ENCODE data around the gene SMYD5.

SMYD5 gene

DNA sequence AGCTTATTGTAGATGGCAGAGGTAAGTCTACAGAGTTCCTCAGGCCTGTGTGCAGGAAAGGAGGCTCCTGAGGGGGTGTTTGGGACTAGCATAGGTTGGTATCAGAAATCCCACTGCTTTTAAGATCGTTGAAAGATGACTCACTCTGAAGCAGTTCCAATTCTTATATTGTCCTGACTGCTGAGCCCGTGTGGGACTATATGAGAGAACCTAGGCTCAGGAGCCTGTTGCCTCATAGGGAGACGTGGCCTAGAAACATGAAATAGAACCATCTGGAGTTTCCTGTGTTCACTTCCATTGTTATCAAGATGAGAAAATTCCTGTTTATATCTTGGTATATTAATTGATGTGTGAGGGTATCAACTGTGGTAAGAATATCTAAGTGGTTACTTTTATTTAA lies 25.7 kb downstream of the SMYD5 start:
- no peak for DNase-seq (ENCODE audit: low read depth)

DNA sequence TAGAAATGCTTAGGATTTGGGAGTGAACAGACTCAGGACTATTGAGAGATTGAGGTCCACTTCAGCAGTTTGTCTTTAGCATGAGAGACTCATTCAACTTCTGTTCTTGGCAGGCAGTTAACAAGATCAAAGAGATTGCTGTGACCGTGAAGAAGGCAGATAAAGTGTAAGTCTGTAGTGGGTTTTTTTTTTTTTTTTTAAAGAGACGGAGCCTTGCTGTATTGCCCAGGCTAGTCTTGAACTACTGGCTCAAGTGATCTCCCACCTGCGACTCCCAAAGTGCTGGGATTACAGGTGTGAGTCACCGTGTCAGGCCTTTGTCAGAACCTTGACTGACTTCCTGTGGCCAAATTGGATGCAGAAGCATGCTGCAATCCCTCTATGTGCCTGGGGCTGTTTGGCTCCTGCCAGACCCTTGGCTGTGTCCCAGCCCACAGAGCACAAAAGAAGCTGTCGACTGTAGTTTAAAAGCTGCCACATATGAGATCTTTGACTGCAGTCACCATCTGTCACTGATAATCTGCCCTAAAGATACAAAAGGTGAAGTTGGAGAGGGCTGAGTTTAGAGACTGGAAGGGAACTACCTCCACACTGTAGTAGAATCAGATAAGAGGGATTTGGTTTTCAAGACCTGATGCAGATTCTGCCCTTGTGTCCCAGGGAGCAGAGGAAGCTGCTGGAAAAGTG lies 30.0 kb downstream of the SMYD5 start:
- no peak for DNase-seq (ENCODE audit: low read depth)

DNA sequence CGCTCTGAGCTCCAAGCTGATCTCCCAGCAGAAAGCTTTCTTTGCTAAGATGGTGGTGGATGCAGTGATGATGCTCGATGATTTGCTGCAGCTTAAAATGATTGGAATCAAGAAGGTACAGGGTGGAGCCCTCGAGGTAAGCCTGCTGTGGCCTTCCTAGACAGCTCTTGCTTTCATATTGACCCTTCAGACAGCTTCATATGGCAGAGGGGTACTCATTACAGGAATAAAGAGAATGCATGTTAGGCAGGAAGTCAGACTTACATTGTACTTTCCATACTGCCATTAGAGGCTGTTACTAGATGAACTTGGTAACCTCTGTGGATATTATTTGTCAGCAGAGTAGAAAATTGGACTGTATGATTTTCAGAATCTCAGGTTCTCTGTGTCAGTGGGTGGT lies 30.5 kb downstream of the SMYD5 start:
- no peak for DNase-seq (ENCODE audit: low read depth)

DNA sequence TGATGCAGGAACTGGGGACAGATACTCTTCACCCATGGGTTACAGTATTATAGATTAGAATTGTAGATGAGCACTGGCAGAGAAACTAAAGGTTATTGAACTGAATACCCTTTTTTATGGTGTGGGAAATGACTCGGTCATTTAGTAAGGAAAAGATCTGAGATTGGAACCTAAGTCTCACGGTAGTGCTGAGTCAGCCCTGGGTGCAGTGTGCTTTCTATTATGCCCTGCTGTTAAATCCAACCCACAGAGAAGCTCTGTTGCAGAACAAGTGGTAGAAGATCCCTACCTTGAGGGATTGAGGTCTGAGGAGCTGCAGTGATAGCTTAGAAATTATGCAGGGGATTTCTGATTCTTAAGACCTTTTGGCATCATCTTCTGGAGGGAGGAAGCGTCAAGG lies 32.8 kb downstream of the SMYD5 start:
- no peak for DNase-seq (ENCODE audit: low read depth)

DNA sequence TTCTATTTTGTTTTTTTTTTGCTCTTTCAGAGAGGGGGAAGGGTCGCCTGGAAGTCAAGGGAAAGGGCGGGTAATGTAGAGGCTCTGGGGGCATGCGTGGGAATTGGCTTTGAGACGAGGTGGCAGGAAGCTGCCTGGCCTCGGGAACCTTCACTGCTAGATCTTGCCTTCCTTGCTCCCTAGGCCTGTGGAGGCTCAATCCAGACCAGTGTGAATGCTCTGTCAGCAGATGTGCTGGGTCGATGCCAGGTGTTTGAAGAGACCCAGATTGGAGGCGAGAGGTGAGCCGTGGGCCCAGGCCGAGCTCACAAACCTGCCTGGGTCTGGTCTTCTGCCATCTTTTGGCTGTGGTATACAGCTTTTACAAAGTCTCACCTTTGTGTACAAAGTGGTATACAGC lies 35.6 kb downstream of the SMYD5 start:
- DNase-seq (ENCODE audit: low read depth), result no peak

DNA sequence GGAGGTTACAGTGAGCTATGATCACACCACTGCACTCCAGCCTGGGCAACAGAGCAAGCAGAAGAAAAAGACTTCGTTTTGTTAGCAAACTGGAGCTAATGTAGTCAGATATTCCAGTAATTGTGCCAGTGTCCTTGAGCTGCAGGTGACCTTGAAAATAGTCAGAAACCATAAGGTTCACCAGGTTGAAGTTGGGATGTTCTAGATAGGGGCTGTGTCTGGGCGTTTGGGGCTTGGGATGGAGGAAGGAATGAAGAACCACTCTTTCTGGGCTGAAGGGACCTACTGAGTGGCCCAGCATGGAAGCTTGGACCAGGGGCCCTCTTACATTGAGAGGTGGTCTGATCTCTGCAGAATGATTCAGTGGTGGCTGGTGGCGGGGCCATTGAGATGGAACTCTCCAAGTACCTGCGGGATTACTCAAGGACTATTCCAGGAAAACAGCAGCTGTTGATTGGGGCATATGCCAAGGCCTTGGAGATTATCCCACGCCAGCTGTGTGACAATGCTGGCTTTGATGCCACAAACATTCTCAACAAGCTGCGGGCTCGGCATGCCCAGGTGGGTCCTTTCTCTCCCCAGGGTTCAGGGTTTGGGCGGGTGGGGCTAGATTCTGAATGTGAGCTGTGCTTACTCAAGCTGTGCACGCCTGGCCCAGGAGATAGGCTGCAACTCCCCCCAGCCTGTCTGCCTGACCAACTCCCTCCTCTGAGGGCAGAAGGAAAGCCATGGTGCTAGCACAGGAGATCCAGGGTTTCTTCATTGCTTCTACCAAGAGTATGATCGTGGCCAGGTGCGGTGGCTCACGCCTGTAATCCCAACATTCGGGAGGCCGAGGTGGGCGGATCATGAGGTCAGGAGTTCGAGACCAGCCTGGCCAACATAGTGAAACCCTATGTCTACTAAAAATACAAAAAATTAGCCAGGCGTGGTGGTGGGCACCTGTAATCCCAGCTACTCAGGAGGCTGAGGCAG lies 37.1 kb downstream of the SMYD5 start:
- no peak for DNase-seq (ENCODE audit: low read depth)

DNA sequence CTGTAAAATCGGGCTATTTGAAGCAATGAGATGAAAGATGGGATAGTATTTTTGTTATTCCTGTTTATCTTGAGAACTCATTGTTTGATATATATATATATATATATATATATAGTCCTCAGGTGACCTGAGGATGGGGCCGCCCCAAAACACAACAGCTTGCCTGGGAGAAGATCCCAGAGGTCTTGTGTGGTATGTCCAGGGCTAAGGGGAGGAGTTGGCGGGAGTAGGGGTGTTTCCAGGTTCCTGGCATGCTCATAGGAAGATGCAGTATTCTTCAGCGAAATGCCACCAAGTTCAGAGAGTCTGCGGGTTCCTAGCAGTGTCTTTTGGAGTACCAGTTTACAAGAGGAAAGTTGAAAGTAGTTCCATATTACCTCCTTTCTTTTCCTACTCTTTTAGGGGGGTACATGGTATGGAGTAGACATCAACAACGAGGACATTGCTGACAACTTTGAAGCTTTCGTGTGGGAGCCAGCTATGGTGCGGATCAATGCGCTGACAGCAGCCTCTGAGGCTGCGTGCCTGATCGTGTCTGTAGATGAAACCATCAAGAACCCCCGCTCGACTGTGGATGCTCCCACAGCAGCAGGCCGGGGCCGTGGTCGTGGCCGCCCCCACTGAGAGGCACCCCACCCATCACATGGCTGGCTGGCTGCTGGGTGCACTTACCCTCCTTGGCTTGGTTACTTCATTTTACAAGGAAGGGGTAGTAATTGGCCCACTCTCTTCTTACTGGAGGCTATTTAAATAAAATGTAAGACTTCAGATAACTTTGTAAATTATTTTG lies 38.4 kb downstream of the SMYD5 start:
- no peak for DNase-seq (ENCODE audit: low read depth)

DNA sequence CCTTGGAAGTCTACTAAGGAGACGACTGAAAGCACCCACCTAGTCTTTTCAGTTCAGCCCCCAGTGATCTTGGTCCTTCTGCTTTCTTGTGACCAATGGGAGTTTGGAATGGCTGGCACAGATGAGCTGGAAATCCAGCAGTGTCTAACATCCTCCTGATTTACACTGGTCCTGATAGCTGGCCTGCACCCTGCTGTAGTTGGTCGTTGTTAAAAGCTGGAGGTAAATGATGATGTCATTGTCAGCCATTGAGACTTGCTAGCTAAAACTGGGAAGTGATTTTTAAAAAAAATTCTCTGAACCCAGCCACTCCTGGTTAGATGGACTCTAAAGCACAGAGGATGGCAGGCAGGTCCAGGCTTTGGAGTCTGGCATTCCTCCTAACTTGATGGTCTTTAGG lies 39.4 kb downstream of the SMYD5 start:
- no peak for DNase-seq (ENCODE audit: low read depth)

DNA sequence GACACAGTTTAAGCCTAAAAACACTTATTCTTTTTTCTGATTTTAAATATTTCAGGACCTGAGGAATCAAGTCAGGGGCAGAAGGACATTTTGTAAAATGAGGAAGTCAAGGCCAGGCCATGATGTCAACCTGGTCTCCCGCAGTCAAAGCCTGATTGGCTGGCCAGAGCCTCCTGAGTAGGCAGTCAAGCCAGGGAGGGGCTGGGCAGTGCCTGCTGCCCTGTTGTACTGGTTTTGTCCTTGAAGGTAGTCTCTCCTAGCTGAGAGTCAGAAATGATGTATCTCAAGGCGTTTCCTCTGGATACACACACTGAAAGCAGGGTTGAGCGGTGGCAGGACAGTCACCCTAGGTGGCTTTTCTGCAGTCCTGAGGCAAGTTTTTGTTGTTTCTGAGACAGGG lies 39.9 kb downstream of the SMYD5 start:
- DNase-seq (ENCODE audit: low read depth), result no peak

DNA sequence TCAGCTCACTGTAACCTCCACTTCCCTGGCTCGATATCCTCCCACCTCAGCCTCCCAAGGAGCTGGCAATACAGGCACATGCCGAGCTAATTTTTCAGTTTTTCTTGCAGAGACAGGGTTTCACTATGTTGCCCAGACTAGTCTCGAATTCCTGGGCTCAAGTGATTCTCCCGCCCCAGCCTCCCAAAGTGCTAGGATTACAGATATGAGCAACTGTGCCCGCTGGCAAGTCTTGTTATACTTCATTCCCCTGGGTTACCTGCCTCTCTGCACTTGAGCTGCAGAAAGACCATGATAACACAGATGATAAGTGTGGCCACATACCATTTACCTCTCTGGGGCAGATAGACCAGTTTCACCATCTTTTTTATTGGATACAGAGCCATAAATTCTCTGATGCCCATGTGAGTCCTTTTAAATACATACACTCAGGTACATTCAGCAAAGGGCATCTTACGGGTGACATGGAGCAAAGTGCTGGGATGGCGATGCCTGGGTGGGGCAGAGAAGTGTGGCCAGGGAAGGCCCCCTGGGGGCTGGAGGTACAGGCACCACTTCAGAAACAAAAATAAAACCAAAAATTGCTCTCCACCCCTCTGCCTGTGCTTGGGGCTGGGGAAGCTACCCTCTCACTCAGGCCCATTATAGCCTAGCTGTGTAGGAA lies 40.4 kb downstream of the SMYD5 start:
- no peak for DNase-seq (ENCODE audit: low read depth)

DNA sequence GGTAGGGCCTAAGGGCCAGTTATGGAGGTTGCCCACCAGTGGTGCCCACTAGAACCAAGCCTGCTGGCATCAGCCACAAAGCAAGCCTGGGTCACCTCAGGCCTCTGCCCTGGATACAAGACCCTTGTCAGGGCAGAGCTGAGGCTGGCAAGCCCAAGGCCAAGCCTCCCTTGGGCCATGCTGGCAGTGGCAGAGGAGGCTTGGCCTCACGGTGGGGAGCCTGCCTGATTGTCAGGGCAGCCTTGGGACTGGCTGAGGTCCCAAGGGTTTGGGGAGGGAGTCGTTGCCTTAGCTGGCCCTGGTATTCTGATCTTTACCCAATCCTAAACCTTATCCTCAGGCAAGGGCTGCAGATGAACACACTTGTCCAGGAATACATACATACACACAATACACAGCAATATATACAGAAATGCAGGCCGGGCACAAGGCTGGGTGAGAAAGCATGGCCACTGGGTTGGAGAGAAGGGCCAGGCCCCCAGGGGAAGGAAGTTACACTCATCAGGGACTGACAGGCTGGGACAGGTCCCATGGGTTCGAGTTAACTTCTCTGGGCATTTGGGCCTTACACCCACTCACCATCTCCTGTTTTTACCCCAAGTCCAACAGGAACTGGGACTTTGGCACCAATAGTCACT lies 41.1 kb downstream of the SMYD5 start:
- no peak for DNase-seq (ENCODE audit: low read depth)

DNA sequence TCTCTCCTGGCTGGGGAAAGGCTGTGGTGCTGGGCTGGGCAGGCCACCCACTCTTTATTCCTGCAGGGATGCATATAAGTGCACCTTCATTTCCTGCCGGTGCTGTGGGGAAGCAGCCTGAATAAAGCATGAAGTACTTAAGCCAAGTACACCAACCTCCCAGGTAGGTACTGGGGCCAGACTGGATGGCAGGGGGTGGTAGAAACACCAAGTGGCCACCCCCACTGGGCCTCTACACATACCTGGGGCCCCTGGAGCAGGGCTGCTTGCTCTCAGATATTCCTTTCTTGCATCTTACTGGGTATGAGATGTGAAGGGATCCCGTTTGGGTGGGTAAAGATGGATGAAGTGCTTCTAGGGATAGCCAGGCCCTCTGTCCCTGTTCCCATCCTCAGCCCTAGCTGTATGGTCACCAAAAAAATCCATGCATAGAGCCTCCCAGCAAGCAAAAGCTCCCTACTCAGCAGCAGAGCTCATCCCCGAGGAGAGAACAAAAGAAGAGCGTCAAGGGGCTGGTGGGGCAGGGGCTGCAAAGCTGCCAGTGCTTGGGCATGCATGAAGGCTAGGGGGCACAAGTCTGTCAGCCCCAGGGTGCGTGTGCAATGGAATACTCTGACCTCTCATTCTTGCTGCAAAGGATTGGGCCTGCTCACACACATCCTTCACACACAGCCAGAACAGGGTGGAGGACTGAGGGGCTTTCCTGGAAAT lies 42.0 kb downstream of the SMYD5 start:
- DNase-seq (ENCODE audit: low read depth), result no peak

DNA sequence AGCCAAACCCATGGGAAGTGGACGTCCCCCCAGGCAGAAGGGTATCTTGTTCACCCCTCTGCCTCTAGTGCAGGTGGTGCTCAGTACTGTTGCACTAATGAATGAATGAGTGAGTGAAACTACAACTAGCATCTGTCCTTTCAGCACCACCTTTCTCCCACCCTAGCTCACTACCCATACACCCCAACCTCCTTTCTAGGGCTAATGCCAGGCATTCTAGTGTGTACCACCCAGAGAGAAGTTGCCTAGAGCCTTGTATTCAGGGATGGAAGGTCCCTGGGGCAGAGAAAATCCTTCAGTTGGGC lies 42.5 kb downstream of the SMYD5 start:
- DNase-seq (ENCODE audit: low read depth), result no peak

DNA sequence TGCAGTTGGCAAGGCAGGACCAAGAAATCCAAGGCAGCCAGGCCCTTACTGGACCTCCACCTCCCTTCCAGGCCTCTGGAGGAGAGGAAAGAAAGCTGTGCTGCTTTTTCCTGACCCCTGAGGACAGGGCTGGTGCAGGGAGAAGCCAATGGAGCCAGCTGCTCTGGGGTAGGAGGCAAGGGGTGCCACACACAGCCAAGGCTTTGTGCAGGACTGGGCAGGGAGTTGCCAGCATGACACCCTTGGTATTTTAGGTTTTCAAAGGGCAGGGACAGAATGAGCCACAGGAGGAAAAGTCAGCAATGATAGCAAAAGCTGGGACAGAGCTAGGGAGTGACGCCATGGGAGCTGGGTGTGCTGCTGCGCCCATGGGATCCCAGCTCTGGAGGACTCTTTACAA lies 43.0 kb downstream of the SMYD5 start:
- DNase-seq (ENCODE audit: low read depth), result no peak

DNA sequence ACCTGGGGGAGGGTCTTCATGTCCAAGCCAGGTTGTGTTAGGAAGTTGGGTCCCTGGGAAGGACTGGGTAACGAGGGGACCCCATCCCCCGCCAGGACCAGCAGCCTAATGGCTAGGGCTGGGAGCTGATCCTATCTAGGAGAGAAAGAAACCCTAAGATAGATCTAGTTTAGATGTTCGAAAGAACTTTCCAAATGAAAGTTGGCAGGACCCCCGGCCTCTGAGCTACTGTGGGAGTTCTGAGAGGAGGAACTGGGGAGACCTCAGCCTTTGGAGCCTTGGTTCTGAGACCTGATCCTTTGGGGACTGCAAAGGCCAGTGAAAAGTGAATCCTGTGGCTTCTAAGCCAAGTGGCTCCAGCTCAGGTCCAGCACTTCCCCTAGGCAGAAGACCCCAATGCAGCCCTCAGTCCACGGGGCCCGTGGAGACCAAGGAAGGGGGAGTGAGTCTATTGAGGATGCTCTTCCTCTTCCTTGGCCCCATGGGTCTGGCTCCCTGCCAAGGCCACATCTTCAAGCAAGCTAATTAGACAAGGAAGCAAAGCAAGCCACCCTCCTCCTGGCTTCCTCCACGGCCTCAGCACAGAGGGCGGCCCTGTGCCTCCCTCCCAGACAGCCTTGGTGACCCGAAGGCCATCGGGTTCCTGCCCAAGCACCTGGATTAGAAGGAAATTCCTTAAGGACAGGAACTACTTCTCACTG lies 43.5 kb downstream of the SMYD5 start:
- DNase-seq (ENCODE audit: low read depth), result no peak

DNA sequence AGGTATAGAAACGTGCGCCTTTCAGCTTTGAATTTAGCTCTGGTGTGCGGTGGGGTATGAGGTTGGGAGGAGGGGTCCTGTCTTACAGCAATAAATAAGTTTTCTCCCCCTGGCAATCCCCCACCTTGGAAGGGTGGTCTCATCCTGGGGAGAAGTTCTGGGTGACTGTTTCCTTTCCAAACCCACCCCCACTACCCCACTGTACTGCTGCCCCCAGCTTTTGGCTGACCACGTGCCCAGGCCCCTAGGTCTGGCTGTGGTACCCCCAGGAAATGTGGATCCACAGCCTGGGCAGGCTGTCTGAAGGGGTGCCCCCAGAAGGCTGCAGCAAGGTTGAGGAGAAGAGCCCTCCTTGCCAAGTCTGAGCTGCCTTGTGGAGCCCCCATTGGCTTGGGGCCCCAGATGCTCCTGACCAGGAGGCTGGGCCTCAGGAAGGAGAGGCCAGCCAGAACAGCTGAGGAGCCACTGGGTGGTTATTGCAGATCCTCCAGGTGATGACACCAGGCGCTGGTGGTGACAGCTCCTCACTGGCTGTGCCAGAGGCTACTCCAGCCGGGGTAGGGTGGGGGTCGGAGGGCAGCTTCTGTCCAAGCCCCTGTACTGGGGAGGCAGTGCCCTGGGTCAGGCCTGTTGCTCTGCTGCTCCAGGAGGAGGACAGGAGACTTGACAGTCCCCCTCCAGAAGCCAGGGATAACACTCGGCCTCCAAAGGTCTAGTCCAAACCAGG lies 44.3 kb downstream of the SMYD5 start:
- no peak for DNase-seq (ENCODE audit: low read depth)

DNA sequence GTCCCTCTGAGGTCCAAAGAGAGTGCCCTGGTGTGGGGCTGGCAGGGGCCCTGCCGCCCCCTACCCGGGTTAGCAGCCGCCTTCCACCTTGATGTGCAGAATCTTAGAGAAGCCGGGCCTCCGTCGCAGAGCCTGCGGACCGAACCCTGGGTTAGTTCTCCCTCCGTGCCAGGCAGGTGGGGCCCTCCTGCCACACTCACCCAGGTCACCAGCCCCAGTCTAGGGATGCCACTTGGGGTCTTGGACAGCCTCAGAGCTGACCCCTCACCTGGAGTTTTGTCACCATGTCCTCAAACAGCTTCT lies 44.8 kb downstream of the SMYD5 start:
- no peak for DNase-seq (ENCODE audit: low read depth)

DNA sequence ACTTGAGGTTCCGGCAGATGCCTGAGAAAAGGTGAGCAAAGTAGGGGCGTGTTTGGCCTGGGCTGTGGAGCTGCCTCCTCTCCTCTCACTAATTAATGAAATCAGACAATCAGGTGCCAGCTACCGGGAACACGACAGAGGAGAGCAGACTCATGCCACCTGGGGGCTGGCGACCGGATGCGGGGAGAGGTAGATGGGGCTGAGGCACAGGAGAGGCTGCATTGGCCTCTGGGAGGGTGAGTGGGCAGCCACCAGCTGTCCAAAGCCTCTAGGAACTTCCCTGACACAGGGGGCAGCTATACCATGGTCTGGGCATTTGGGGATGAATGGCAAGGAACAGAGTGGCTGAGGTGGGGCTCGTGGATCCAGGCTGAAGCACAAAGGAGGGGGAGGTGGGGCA lies 45.2 kb downstream of the SMYD5 start:
- no peak for DNase-seq (ENCODE audit: low read depth)

DNA sequence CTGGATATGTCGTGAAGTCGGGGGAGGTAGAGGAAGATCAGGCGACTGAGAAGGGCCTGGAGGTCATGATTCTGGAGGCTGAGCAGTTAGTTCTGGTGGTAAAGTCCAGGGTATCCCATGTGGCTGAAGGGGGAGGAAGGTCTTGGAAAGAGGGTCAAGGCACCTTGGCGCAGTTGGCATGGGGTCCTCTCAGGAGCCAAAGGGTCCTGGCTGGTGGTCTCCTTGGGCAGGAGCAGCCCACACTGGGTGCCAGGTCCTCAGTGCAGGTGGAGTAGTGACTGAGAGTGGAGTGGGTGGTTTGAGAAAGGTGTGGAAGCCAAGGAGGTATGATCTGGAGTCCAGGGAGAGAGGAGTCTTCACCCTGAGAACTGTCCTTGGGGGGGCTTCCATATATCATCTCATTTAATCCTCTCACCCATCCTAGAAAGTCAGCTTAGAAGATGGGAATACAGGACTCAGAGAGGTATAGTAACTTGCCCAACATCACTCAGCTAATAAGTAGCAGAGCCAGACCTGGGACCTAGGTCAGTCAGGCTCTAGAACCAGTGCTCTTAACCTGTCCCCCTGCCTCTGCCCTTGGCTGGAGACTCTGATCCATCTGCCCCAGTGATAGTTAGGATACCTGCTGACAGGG lies 45.8 kb downstream of the SMYD5 start:
- DNase-seq (ENCODE audit: low read depth), result no peak

Data from stimulated activated CD8-positive, alpha-beta memory T cell treated with anti-CD3 and anti-CD28 coated beads, Interleukin-7, amount 100 ng/mL, for 24 hours (primary cell).